GM21360 (cell line): ENCODE results near the gene SRGAP2B.
"Not testable (repeated sequence)": the region's sequence is repeated elsewhere in the genome, so short reads cannot be mapped to it uniquely, and the experiment has no call there.

Experiments used
- ATAC-seq: cut with Tn5 transposase; IDR thresholded peaks from one replicate; pipeline ENCODE4 v1.9.1; 2021; ENCODE audit warnings: mild to moderate bottlenecking, moderate library complexity; ENCODE audit not compliant: unreplicated experiment

The SRGAP2B gene

DNA sequence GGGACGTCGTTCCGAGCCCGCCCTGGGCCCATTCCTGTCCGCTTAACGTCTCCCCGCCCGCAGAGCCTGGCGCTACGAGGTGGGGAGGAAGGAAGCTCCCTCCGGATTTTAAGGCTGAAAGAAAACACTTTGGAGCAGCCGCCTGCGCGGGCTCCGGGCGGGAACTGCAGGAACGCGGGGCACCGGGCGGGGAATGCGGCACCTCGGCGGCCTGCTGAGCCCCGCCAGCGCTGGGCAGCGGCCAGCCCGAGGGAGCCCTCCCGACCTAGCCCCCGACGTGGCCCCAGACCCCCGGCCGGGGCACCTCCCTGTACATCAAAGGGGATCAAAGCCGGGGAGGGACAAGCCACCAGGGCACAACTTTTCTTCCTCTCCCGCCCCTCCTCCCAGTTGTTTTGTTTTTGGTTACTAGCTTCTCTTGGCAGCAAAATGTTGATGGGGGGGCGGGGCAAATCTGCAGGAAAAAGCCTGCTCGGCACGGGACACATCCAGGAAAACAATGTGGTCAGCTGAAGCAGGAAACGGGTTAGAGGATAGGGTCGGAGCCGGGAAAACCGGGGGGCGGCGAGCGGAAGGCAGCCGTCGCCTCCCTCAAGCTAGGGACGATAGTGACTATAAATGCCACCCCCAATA is 1.5 kb downstream of the SRGAP2B start:
- not testable (repeated sequence) for ATAC-seq

DNA sequence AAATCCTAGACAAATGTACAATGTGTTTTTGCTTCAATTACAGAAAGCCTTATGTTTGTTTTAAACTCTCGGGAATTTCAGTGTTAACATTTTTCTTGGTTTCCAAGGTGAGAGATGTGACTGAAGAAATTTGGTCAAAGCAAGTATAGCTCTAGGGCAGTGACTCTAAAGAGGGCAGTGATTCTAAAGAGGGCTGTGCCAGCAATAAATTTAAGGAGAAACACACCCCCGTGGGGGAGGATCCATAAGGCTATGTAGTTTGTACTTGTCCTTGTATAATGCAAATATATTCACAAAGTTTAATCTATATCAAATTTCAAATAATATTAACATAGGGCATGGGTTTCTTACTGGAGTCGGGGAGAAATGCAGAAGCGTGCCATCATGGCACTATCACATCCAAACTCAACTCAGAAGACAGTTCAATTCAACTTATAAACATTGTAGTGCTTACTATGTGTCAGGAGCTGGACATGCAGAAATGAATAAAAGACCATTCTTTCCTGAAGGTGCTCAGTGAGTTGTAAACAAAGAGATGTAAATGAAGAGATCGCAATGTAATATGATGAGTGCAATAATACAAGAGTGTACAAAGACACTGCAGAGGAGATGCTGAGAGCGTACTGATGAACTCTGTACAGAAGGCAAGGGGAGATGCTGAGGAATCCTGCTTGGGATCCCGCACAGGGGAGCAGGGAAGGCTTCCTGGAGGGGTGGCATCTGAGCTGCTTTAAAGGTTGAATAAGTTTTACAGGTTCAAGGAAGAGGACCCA is 12.5 kb downstream of the SRGAP2B start:
- not testable (repeated sequence) for ATAC-seq

DNA sequence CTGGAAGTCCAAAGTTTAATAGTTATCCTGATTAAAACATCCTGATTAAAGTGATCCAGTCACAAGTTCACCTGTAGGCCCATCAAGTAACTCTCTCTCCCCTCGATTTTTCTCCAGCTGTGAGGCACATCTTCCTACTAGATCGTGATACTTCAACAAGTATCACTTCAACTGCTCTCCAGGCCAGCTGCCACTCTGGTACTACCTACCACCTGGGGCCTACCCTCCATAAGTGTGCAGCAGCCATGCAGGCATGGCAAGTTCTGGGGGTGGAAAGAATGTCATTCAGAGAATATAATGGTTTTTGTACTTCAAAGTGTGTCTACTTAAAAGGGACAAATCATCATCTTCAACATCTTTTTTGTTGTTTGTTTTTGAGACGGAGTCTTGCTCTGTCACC is 14.9 kb downstream of the SRGAP2B start:
- ATAC-seq = not testable (repeated sequence)

DNA sequence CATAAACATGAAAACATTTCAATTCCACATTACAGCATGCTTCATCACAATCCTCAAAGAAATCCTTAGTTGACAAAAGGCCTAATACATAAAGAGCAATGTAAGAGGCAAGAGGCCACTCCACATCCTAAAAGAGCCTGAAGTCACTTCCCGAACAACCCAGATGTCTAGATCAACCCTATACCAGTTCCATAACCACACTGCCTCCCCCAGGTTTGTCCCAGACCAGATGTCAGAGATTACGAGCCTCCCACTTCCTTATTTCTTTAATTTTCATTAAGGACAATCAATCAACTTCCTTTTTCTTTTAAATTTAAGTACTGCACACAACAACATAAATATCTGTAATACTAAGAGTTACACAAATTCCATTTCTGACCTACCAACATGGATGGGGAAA is 15.4 kb downstream of the SRGAP2B start:
- ATAC-seq = not testable (repeated sequence)

DNA sequence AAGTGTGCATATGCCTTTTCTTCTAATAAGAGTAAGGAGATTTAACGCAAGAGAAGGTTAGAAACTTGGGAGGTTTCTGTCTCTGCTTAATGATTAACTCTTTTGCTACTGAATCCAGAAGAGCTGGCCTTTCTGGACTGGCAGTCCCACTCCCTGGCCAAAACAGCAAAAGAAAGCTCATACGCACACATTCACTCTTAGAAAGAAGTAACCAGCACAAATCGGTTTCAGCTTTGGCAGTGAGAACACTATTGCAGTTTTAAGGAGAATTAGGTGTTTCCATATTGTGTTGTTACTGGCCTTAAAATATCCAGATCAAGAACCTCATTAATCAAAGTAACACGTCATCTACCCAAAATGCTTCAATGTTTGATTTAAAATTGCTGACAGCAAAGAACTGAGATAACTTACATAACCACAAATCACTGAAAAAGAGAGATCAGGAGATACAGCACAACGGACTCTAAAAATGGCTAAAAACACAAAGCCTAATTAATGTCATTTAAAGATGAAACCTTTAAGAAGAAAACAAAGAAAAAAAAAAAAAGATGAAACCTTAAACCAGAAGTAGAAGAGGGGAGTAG is 16.2 kb downstream of the SRGAP2B start:
- not testable (repeated sequence) for ATAC-seq

DNA sequence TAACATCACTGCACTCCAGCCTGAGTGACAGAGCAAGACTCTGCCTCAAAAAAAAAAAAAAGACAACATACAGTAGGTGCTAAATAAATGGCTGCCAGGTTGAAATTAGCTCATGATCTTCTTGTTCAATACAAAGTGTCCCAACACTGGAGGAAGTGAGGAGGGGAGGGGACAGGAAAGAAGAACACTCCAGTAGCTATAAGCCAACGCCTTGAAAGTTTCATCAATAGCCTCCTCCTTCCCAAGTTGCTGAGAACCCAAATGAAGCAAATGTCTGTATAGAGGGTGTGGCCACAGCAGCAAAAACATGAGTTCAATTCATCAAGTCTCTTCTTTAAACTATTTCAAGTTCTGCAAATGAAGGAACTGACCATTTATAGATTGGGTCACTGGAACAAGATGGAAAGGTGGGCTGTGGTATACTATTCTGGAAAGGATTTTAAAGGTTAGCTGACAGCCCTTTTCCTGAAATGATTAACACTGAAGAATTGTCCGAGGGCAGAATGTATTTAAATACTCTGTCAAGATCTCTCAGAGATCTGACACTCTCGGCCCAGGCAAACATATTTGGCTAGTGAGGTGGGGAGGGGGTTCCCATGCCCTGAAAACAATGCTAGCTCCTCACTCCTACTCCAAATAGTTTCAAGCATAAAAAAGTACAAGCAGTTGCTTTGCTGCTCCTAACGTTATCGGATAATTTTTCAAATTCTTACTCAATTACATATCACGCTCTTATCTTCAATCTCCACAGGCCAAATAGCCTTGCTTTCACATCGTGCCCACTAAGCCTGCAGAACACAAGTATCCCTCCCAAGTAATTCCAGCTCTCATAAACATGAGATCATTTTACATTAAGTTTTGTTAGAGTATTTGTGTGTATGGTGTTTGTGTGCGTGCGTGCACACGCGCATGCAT is 17.0 kb downstream of the SRGAP2B start:
- ATAC-seq = not testable (repeated sequence)

DNA sequence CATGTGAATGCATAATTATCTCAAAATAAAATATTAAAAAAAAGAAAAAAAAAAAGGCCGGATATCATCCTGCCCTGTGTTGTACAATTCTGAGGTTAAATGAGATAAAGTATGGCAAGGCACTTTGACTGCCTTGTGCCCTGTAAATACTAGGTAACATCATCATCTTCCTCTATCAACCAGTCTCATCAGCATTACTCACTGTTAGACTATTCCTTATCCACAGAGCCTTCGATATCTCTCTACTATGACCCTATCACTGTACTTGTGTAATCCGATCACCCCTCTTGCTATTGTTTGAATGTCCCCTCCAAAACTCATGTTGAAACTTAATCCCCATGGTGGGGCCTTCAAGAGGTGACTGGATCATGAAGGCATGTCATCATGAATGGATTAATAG is 18.3 kb downstream of the SRGAP2B start:
- not testable (repeated sequence) for ATAC-seq

DNA sequence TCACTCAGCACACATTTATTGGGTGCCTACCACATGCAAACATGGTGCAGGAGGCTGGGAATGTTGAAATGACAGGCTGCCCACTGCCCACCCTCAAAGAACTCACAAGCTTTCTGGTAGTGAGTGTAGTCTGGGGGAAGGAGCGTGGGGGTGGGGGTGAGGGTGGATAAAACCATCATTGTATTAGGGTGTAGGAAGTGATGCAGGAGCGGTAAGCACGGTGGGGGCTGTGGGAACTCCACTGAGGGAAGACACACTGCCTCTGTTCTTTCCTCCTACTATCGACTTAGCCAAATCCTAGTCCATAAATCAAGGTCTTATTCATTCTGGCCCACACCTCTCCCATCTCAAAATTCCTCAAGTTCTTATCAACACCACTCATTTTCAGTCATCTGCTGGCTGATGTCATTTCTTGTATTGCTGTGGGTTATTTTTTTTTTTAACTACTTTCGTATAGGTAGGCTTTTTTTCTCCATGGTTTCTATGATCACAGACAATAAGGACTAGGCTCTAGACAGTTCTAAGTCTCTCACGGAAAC is 21.0 kb downstream of the SRGAP2B start:
- ATAC-seq = not testable (repeated sequence)

DNA sequence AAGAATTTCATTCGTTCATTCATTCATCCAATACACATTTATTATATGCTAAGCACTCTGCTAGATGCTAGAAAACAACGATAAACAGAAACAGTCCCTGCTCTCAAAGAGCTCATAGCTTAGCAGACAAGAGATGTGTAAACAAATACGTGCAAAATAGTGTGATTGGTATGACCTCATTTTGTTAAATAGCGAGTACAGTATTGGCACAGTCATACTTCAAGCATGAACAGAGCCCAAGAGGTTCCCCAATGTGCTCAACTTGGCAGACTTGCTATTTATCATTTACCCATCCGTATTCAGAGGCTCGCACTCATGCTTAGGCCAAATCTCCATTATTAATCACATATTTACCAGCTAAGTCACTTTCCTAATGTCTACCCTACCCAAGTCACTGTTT is 23.6 kb downstream of the SRGAP2B start:
- not testable (repeated sequence) for ATAC-seq

DNA sequence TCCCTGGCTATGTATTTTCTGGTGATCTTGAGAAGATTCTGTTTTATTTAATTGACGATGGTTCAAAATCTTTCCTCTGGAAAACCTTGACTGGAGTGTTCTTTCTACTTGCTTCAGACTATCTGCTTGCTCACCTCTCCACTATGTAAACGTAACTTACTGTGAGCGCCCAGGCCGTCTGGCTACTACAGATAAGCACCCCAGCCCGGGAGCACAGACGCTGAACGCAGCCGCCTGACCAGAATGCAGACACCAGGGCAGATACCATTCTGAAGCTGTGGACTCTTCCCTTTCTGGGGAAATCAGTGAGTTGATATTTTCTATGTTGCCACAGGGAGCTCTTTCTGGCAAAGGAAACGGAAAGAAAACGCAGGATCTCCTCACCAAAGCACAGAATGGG is 28.6 kb downstream of the SRGAP2B start:
- not testable (repeated sequence) for ATAC-seq

DNA sequence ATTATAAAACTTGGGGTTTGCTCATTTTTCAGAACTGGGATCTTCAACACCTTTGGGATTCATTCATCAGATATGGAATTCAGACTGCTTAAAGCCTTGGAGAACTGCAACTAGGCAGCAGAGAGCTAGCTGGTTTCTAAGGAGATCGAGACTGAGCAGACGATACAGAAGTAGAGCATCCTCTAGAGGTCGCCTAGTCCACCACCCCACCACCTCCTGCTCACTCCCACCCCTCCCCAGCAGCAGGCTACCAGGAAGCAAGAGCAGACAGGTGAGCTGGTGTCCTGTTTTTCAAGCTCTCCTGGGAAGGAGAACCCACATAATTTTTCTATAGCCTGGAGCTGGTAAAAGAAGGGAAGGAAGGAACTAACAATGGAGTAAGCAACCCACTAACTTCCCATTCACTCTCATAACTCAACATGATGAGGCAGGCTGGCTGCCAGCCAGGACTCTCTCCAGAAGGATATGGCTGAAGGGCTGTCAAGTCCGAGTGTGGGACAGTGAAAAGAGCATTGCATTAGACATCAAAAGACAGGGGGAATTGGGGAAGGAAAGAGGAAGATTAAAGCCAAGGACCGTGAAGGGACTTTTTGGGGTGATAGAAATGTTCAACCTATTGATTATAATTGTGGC is 29.8 kb downstream of the SRGAP2B start:
- ATAC-seq = not testable (repeated sequence)

DNA sequence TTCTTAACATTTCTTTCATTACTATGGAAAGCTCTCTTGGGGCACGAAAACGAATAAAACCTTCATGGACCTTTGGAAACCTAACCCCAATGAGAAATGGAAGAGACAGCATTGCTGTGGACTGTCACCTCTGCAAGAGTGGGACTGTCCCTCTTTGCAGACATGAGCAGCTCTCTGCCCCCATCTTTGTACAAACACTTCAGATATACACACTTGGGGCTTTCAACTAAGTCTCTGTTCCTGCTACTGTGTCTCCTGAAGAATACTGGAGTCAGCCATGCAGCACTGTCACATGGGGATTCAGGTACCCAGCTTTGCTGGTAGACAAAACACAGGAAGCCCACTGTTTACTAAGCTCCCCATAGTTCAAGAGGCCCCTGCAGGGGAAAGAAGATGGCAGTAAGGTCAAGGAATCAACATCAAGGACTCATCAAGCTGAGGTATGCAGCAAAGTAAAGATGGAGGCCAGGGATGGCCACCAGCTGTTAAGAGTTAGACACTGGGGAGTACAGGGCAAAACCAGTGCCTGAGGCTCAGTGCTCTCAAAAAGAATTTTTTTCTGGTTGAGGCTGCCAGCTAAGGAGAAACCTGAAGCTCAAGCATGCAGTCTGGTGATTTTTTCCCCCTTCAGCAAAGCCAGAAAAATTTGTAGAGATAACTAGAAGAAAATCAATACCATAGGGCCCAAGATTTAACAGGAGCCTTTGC is 31.0 kb downstream of the SRGAP2B start:
- ATAC-seq = not testable (repeated sequence)

DNA sequence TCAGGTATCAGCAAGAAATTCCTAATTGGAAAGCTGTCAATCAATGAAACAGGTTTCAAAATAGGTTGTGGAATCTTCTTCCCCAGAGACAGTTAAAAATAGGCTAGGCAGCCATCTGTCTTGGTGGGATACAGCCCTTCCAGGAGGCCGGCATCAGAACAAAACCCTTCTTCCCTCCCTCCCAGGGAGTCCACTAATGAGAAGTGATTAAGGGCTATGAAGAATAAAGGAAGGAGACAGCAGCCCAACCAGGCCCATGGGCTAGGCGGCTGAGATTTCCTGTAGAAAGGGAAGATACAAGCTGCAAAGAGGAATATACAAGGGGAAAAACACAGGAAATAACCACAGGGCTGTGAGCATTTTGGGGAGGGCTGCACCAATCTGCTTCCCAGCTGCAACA is 31.8 kb downstream of the SRGAP2B start:
- not testable (repeated sequence) for ATAC-seq

DNA sequence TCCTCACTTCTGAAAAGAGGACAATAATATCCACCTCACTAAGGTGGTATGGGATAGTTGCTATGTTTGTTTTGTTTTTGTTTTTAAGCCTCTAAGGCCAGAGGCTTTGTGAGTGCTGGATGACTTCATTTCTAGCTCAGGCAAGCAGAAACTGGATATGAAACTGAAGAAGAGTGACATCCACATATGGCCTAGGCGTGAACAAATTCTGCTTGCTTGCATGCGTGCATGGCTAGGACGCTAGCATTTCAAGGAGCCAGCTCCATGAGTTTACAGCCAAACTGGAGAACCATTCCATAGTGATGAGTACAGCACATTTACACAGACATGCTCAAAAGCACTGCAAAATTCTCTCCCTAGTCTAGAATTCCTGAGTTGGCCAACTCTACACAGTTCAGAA is 36.9 kb downstream of the SRGAP2B start:
- ATAC-seq = not testable (repeated sequence)

DNA sequence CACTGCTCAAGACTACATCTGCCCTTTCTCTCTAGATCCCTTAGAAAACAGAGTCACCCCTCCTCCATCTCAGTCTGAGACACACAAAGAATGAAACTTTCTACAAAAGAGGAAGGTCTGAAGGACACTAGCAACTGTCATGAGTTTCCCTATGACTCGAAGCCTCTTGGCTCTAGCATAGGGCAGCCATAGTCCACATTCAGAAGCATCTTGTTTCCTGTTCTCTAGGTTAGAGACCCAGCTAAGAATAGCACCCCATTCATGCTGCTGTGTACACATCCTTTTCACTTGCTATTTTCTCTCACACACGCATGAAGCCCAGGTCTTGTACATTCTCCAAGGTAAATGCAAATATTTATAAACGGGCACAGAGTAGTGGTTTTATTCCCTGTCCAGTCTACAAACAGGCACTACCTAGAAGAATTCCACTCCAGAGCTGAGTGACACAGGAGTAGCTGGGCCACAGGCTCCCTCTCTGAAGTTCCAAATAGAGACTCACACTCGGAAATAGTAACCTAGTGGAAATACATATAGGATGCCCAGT is 39.8 kb downstream of the SRGAP2B start:
- peak; percentile 98 for ATAC-seq

DNA sequence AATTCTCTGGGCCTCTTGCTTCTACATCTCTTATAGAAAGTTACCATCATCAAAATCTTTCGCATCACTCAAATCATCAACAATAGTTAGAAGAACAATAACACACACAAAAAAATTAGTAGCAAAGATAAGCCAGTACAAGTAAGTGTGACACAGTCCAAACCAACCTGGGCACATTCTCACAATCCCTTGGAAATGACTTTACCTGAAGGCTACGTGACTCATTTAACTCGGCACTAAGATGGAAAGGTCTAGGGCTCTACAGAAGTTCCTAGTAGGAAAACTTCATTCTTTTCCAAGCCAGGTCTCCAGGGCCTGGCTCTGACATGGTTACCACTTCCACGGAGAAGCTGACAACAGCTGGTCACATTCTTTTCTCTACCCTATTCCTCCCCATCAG is 41.7 kb downstream of the SRGAP2B start:
- not testable (repeated sequence) for ATAC-seq

DNA sequence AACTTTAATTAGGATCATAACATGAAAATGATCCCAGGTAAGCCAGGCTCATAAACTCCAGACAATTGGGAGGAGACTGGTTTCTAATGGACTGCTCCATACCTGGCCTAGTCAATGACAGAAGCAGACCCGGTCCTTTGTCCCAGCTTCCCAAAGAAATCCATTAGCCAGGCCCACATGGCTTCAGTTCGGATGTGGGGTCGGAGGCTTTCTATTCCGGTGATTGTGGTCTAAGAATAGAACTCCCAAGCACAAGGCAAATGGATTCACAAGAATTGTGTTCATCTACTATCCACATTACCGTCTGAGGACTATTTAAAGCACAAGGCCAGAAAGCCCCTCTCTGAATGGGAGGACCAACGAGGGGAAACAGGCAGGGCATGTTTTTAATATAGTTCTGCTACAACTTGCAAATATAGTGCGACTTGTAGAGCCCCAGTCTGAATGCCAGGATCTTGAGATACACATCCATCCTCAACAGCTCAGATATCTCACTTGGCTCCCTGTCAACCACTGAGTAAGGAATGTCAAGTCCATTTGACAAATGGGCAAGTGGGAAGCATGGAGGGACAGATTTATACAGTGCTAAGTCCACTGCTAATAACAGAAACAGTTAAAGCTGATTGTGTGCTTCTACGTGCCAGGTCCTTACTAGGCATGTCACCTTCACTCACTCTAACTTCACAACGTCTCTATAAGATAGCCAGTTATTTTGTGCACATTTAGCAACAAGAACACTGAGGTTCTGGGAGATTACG is 42.9 kb downstream of the SRGAP2B start:
- ATAC-seq = not testable (repeated sequence)

DNA sequence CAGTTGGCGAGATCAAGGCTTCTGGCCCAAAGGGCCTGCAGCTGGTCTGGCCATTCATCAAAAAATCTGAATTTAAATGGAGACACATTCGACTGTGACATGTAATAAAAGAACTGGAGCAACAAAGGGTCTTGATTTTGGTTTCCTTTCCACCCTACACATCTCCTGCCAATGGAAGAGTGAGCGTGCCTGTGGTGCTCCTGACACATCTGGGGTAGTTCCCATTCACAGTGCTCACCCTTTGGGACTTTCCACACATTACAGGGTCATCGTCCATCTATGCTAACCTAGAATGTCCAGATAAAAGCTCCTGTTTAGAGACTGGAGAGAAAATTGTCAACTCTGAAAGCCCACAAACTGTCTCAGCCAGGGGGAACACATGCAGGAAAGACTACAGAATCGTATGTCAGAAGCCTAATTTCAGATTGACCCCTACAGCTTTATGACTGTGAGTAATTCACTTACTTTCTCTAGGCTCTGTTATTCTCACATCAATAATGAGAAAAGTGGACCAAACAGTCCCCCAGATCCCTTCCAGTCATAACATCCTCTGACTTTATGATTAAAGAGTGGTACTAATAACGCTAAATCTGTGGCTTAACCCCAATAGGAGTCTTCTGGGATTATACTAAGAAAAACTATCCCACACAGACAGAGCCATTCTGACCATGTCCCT is 46.8 kb downstream of the SRGAP2B start:
- not testable (repeated sequence) for ATAC-seq
